PC-3 (cell line): ENCODE results near the gene MYH11. TPM values are rescaled to one million over a fixed set of nuclear protein-coding genes. Genes with fewer than 3 reads are reported as not detected.

Experiments used
- ATAC-seq: fragments of 200-7000 bp; cut with Tn5 transposase; 2 replicates; pipeline ENCODE4 v1.9.1; 2020; ENCODE audit warnings: mild to moderate bottlenecking, moderate library complexity
- BruUV-seq: library from RNA; stranded (reverse); fragments of 400-500 nt; replicated peaks from 2 replicates; lab custom pipeline; 2021; lab: Mats Ljungman, UMichigan
- CTCF ChIA-PET: fragments of 300-600 bp; sonication (Branson Sonifier 250); formaldehyde crosslinking; loops from one replicate; lab custom pipeline; 2022; ENCODE audit warnings: antibody characterized with exemption; lab: Charles Lee
- POLR2A ChIA-PET: fragments of 300-600 bp; sonication (Branson Sonifier 250); formaldehyde crosslinking; loops from one replicate; lab custom pipeline; 2022; ENCODE audit warnings: antibody characterized with exemption; ENCODE audit not compliant: unreplicated experiment; lab: Charles Lee
- DNase-seq: peaks from one replicate; pipeline ENCODE4 v3.0.0-alpha.2; 2015
- H2AFZ ChIP-seq: fragments of 300-600 bp; sonication (generic); 2 replicates; pipeline ENCODE4 v1.6.0; 2016; ENCODE audit warnings: antibody characterized with exemption, low read length
- H3F3A ChIP-seq: fragments of 300-600 bp; sonication (generic); one replicate; pipeline ENCODE4 v1.6.0; 2017; ENCODE audit warnings: antibody characterized with exemption, low read length, control low read depth, mild to moderate bottlenecking; ENCODE audit not compliant: unreplicated experiment
- H3K27ac ChIP-seq: fragments of 300-600 bp; sonication (generic); 2 replicates; pipeline ENCODE4 v1.5.1; 2016; ENCODE audit warnings: mild to moderate bottlenecking, low read length
- H3K27me3 ChIP-seq: fragments of 300-600 bp; sonication (generic); 2 replicates; pipeline ENCODE4 v1.6.1; 2016; ENCODE audit warnings: low read length, mixed read lengths
- H3K36me3 ChIP-seq: fragments of 300-600 bp; sonication (generic); 2 replicates; pipeline ENCODE4 v1.6.1; 2016; ENCODE audit warnings: low read depth, mixed run types, low read length, mixed read lengths
- H3K4me1 ChIP-seq: fragments of 300-600 bp; sonication (generic); 2 replicates; pipeline ENCODE4 v1.5.1; 2016; ENCODE audit warnings: low read length; ENCODE audit not compliant: insufficient read depth
- H3K4me2 ChIP-seq: fragments of 300-600 bp; sonication (generic); 2 replicates; pipeline ENCODE4 v1.6.0; 2016; ENCODE audit warnings: low read length
- H3K4me3 ChIP-seq: fragments of 300-600 bp; sonication (generic); 2 replicates; pipeline ENCODE4 v1.5.1; 2016; ENCODE audit warnings: mild to moderate bottlenecking, low read length, mixed read lengths
- H3K79me2 ChIP-seq: fragments of 300-600 bp; sonication (generic); 2 replicates; pipeline ENCODE4 v1.6.1; 2017; ENCODE audit warnings: low read length, mixed read lengths
- H3K9ac ChIP-seq: fragments of 300-600 bp; sonication (generic); 2 replicates; pipeline ENCODE4 v1.6.0; 2016; ENCODE audit warnings: mild to moderate bottlenecking, low read length
- H3K9me2 ChIP-seq: fragments of 300-600 bp; sonication (generic); replicated peaks from 2 replicates; pipeline ENCODE4 v1.6.1; 2016; ENCODE audit warnings: mixed run types, low read length, mixed read lengths
- H3K9me3 ChIP-seq: fragments of 300-600 bp; sonication (generic); 2 replicates; pipeline ENCODE4 v1.6.1; 2016; ENCODE audit warnings: low read length, mixed read lengths
- H4K20me1 ChIP-seq: fragments of 300-600 bp; sonication (generic); 2 replicates; pipeline ENCODE4 v1.6.1; 2016; ENCODE audit warnings: low read length, mixed read lengths
- CTCF ChIP-seq: fragments of 300-600 bp; sonication (generic); conservative IDR thresholded peaks from 2 replicates; pipeline ENCODE4 v1.5.1; 2017; ENCODE audit warnings: antibody characterized with exemption, low read depth, mild to moderate bottlenecking, low read length
- EZH2 ChIP-seq: fragments of 300-600 bp; sonication (generic); IDR thresholded peaks from one replicate; pipeline ENCODE4 v1.6.1; 2017; ENCODE audit warnings: antibody characterized with exemption, mild to moderate bottlenecking, low read length; ENCODE audit not compliant: unreplicated experiment
- EZH2phosphoT487 ChIP-seq: fragments of 300-600 bp; sonication (generic); IDR thresholded peaks from 2 replicates; pipeline ENCODE4 v1.6.1; 2018; ENCODE audit warnings: mild to moderate bottlenecking, antibody characterized with exemption, low read length, borderline replicate concordance
- intact Hi-C: fragments of 100-400 bp; cut with micrococcal nuclease; formaldehyde crosslinking; loops from 2 replicates; pipeline ENCODE4 v1.9.0; 2023
- total RNA-seq: library from RNA; depleted of rRNA; stranded (reverse); fragments of >200 nt; gene quantifications from 2 replicates; pipeline ENCODE4 v1.2.3, GENCODE V29; 2014

The MYH11 gene
- total RNA-seq, 1 experiment from 2014 or later: not detected

DNA sequence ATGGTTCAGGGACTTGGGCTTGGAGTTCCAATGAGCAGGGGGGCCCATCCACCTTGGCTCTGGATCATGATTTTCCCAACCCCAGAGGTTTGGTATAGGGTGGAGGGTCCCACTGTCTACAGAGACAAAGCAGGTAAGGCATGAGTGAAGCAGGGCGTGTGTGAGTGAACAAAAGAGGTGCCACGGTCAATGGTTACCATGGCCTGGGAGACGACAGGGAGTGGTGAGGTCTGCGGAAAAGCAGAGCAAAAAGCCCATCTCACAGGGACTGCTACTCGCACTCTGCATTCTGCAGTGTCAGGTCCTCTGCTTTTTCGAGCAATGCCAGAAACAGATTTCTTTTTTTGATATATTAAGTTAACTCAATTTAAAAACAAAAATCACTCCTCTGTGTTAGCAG is 24.6 kb downstream of the MYH11 start:
- intact Hi-C loops: no loop called here
- Histone ChIP-seq H3K9ac (no peak overlapping the region), H3K4me3 (no peak overlapping the region), H3K27ac (no peak overlapping the region), H3K4me2 (no peak overlapping the region), H2AFZ (no peak overlapping the region), H3F3A (no peaks in the 10 kb centered on the region), H3K9me2 (no peaks in the 10 kb centered on the region), H3K4me1 (no peaks in the 10 kb centered on the region), H4K20me1 (no peaks in the 10 kb centered on the region), H3K27me3 (no peaks in the 10 kb centered on the region), H3K79me2 (no peaks in the 10 kb centered on the region), H3K9me3 (no peaks in the 10 kb centered on the region), H3K36me3 (no peaks in the 10 kb centered on the region)
- ChIA-PET CTCF (no interaction called here), POLR2A (no interaction called here)
- BruUV-seq: no TSS peak
- no peak for DNase-seq
- TF ChIP-seq CTCF (no peak), EZH2 (no peak), EZH2phosphoT487 (no peak)
- no peak for ATAC-seq

GRCh38 chr16:15830832-15831451 is 25.9 kb downstream of the MYH11 start:
- H4K20me1 ChIP-seq: no peaks in the 10 kb centered on the region
- POLR2A ChIA-PET: no interaction called here
- no TSS peak for BruUV-seq
- ATAC-seq (no peak), DNase-seq (no peak)
- H3K27me3 ChIP-seq: no peaks in the 10 kb centered on the region
- H3K79me2 ChIP-seq: no peaks in the 10 kb centered on the region
- intact Hi-C loops: no loop called here
- H3K9me2 ChIP-seq: no peaks in the 10 kb centered on the region
- H3K36me3 ChIP-seq: no peaks in the 10 kb centered on the region
- no peaks in the 10 kb centered on the region for H3K4me1 ChIP-seq
- CTCF ChIA-PET: no interaction called here
- no peak overlapping the region for H3K4me2 ChIP-seq
- no peak for TF ChIP-seq EZH2
- TF ChIP-seq EZH2phosphoT487: no peak
- no peak for TF ChIP-seq CTCF
- no peak overlapping the region for H3K4me3 ChIP-seq
- H3K9ac ChIP-seq: no peak overlapping the region
- no peaks in the 10 kb centered on the region for H3K9me3 ChIP-seq
- no peak overlapping the region for H2AFZ ChIP-seq
- no peaks in the 10 kb centered on the region for H3F3A ChIP-seq
- H3K27ac ChIP-seq: no peak overlapping the region

GRCh38 chr16:15829460-15829859 is 27.4 kb downstream of the MYH11 start:
- POLR2A ChIA-PET: no interaction called here

More at GRCh38 chr16:15829460-15829859, 27.4 kb downstream of the MYH11 start:
- Histone ChIP-seq H3K27ac (no peak overlapping the region), H3K9me2 (no peaks in the 10 kb centered on the region), H3K4me2 (no peak overlapping the region), H3K79me2 (no peaks in the 10 kb centered on the region), H3K4me3 (no peak overlapping the region), H3K36me3 (no peaks in the 10 kb centered on the region), H2AFZ (no peak overlapping the region), H3K27me3 (no peaks in the 10 kb centered on the region), H3F3A (no peaks in the 10 kb centered on the region), H3K4me1 (no peaks in the 10 kb centered on the region), H3K9ac (no peak overlapping the region), H4K20me1 (no peaks in the 10 kb centered on the region), H3K9me3 (no peaks in the 10 kb centered on the region)
- ATAC-seq (no peak), DNase-seq (no peak)
- TF ChIP-seq EZH2: no peak
- no peak for TF ChIP-seq EZH2phosphoT487
- no peak for TF ChIP-seq CTCF
- BruUV-seq: no TSS peak
- intact Hi-C loops: no loop called here
- CTCF ChIA-PET: no interaction called here
